EH (cell line): Measurements from ENCODE around the gene SLC5A10.
"Not testable (repeated sequence)": the region's sequence is repeated elsewhere in the genome, so short reads cannot be mapped to it uniquely, and the experiment has no call there.

Source experiments
- DNase-seq: peaks from one replicate; pipeline ENCODE4 v3.0.0-alpha.2; 2015; ENCODE audit warnings: low read depth

Gene SLC5A10

DNA sequence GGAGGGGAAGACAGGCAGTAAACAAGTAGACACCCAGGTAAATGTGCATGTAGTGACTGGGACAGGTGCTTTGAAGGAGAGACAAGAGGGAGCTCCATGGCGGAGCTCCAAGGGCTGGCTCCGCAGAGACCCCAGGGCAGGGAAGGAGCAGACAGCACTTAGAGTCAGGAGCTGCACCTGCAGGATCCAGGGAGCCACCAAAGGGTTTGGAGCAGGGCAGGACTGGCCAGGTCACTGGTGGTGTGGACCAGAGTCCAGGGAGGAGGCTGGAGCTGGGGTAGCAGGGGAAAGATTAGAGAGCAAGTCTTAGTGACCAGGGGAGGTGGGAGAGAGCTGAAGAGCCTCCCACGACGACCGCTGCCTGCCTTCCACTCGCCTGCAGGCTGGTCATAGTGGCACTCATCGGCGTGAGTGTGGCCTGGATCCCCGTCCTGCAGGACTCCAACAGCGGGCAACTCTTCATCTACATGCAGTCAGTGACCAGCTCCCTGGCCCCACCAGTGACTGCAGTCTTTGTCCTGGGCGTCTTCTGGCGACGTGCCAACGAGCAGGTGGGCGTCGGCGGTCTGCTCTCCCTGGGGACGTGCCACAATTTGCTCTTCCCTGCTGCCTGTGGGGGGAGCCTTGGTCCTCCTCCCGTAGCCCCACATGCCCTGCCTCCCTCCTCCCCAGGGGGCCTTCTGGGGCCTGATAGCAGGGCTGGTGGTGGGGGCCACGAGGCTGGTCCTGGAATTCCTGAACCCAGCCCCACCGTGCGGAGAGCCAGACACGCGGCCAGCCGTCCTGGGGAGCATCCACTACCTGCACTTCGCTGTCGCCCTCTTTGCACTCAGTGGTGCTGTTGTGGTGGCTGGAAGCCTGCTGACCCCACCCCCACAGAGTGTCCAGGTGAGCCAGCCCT, 67.3 kb downstream of the SLC5A10 start:
- DNase-seq, result no peak

DNA sequence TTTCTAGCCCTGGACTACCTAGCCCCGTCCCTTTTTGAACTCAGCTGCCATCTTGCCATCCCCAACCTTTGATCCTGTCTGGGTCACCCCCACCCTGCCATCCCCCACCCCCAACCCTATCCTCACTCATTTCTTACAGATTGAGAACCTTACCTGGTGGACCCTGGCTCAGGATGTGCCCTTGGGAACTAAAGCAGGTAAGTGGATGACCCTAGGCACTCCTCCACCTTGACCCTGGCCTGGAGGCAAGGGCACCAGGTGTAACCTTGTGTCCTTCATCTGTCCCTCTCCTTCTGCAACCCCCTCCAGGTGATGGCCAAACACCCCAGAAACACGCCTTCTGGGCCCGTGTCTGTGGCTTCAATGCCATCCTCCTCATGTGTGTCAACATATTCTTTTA, 68.1 kb downstream of the SLC5A10 start:
- DNase-seq, result no peak

DNA sequence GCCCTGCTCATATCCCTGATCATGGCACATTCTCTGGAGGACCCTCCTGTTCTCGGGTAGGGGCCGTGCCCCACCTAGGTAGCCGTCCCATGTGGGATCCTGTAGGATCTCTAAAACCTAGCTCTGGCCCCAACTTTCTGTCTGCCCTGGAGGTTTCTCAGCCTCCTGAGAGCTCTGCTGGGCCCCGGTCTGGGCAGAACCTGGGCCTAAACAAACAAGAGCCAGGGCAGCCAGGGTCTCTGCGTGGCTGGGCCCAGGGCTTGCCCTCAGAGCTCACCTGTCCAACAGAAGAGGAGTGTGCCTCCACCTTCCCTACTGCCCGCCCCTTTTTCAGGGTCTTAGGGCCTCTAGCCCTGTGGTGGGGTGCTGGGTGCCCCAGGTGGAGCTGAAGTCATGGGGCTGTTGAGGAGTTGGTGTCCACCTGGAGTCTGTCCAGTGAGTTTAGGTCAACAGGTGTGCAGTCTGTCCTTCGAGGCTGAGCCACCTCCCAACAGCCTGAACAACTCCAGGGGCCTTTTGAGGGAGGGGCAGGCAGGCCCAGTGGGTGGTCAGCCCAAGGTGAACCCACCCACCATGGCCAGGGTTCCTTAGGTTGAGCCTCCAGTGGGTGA, 69.2 kb downstream of the SLC5A10 start:
- not testable (repeated sequence) for DNase-seq

DNA sequence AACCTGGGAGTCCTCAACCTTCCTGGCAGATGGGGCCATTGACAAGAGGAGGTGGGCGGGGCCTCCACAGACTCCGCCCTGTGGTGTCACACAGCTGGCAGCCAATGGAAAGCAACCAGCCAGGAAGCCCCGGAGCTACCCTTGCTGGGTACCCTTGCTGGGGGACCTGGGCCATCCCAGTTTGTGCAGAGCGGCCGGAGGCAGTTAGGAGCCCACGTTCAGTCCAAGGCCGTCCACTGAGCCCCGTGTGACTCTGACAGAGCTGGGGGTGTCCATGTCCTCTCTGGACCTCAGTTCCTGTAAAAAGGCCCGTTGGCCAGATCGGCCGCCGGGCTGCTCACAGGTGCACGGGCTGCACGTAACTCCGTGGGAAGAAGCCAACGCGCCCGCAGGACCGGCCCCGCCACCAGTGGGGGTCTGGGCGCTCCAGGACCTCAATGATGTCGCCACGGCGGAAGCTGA, 69.7 kb downstream of the SLC5A10 start:
- DNase-seq, result no peak

DNA sequence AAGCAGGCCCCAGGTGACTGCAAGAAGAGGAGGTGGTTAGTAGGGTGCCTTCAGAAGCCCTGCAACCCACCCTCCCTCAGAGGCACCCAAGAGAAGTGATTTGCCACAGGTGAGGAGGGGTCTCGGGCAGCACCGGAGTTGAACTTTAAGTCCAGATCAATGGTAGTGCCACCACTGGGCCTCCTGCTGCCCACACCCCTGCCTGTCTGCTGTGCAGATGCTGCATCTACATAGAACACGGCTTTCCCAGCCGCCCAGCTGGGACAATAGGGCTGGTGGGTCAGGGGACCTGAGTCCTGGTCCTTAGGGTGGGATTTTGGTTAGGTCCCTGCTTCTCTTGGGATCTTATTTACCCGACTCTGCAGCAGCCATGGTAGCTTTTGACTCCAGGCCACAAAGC, 70.2 kb downstream of the SLC5A10 start:
- no peak for DNase-seq

- DNase-seq, result no peak
Observed at GRCh38 chr17:19022747-19023146, 70.8 kb downstream of the SLC5A10 start.

- no peak for DNase-seq
Observed at GRCh38 chr17:19023209-19023999, 71.4 kb downstream of the SLC5A10 start.

- peak; percentile 69 for DNase-seq
Observed at GRCh38 chr17:19024101-19025078, 72.4 kb downstream of the SLC5A10 start.

- not testable (repeated sequence) for DNase-seq
Observed at GRCh38 chr17:19028671-19029070, 76.7 kb downstream of the SLC5A10 start.

DNA sequence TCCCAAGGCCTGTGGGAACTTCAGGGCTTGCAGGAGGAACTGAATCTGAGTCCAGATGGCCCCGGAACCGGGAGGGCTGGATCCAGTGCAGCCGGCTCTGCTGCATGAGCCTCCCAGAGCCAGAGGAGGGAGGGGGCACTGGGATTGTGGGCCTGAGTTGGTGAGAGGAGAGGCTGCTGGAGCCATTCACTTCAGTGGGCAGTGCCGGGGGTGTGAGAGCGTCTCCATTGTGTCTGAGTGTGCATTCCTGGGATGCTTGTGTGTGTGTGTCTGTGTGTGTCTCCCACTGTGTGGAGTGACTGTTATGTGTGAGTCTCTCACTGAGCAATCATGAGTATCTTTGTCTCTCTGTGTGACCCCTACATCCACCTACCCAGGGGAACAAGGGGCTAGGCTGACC, 77.8 kb downstream of the SLC5A10 start:
- DNase-seq, result not testable (repeated sequence)

GRCh38 chr17:19030771-19031449, 78.9 kb downstream of the SLC5A10 start:
- DNase-seq, result not testable (repeated sequence)

- not testable (repeated sequence) for DNase-seq
Observed at GRCh38 chr17:19031729-19032128, 79.8 kb downstream of the SLC5A10 start.

DNA sequence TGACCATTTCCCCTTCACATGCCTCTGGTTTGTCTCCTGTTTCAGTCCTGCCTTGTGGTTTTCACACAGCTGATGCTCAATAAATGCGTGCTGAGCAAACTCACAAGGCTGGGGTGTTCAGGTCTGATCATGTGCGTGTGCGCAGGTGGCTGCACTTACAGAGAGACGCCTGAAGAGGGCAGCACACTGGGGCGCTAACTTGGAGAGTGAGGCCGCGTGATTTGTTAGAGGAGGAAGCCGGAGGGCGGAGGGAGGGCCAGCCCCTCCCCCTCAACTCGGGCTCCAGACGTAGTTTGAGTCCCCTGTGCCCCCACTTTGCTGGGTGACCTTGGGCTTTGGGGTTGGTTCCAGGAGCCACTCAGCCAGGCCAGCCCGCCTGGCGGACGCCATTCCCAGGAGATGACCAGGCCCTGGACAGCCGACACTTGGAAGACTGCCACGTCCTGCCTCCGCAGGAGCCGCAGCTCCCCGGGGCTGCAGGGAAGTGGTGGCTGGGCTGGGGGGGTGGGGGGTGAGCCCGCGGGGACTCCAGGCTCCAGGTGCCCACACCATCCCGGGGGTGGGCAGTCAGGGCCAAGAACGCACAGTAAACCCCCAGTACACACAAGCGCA, 80.5 kb downstream of the SLC5A10 start:
- not testable (repeated sequence) for DNase-seq

DNA sequence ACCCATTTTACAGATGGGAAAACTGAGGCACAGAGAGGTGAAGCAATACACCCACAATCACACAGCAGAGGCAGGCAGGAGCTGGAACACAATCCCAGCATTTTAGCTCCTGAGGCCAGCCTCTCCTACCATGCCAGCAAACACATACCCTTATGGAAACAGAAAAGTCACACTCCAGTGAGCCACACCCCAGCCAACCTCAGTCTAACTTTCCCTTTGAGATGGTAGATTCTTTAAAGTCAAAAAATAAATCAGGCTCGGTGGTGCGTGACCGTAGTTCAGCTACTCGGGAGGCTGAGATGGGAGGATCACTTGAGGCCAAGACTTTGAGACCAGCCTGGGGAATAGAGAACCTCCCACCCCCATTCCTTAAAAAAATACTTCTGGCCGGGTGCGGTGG, 84.2 kb downstream of the SLC5A10 start:
- not testable (repeated sequence) for DNase-seq

DNA sequence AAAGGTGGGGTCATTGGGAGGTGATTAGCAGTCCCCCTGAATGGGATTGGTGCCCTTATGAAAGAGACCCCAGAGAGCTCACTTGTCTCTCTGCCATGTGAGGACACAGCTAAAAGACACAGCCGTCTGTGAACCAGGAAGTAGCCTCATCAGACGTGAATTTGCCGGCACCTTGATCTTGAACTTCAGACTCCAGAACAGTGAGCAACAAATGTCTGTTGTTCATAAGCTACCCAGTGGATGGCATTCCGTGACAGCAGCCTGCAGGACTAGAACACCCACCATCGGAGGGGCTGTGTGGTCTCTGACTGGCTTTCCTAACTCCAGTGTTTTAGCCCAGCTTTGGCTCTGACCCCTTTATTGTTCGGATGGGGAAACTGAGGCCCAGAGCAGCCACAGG, 85.6 kb downstream of the SLC5A10 start:
- DNase-seq, result not testable (repeated sequence)

GRCh38 chr17:19038007-19038406, 86.0 kb downstream of the SLC5A10 start:
- not testable (repeated sequence) for DNase-seq

DNA sequence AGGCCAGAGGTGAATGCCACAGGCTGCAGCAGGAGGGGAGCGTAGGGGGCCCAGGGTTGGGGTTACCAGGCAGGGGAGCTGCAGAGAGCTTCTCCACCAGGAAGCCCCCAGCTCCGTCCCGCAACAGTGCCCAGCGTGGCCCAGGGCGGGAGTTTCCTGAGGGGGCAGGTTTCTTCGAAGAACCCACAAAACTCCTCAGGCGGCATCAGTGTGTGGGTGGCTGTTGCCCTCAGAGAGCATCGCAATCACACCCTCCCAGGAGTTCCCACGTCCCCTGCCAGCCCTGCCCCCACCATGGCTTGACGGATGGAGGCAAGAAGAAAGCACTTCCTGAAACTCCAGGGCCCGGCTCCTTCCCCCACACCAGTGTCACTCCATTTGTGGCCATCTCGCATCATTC, 86.8 kb downstream of the SLC5A10 start:
- not testable (repeated sequence) for DNase-seq

DNA sequence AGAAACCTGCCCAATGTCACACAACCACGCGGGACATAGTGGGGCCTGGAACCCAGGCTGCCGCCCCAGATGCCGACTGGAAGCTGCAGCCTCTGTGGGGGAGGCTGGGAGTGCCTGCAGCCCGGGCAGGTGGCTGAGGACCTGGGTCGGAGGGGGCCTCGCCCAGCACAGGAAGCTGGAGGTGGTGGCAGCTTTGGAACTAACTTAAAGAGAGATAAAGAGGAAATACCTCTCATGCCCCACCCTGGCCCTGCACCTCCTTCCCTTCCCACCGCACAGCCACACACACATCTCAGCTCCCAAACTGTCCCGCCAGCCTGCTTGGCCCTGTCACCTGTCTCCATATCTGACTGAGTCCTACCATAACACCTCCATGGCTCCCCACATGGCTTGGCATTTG, 88.4 kb downstream of the SLC5A10 start:
- not testable (repeated sequence) for DNase-seq

DNA sequence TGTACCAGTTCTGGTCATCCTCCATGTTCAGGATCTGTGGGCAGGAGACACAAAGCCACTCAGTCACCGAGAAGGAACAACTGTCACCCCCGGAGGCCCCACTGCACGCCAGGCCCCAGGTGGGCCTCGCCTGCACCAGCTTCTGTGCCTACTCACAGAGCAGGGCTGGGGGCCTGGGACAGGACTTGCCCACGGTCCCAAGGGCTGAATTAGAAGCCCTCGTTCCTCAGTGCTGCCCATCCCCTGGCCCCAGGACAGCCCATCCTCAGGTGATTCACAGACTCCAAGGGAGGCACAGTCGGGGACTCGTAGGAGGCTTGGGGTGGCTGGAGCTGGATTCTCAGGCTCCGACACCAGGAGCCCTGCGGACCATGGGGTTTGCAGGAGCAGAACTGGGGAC, 89.9 kb downstream of the SLC5A10 start:
- DNase-seq, result not testable (repeated sequence)

DNA sequence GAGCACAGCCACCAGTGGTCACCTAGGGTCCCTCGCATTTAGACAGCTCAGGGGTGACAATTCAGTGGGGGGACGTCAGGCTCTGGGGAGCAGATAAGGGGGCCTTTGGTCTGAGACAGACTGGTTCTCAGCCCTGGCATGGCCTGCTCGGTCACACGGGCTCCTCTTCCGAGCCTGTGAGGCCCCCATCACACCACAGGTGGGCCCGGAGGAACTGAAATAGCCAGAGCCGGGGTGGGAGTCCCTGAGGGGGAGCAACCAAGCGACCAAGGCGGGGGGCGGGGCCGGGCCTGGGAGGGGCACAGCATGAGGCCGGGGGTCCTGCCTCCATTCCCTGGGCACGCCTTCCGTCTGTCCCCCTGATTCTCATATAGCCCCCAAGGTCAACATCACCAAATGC, 90.4 kb downstream of the SLC5A10 start:
- DNase-seq, result not testable (repeated sequence)
